GM10248 (cell line): ENCODE measurements around the gene GLUD1.
"Not testable (repeated sequence)": the region's sequence is repeated elsewhere in the genome, so short reads cannot be mapped to it uniquely, and the experiment has no call there.

Experiments used
- CTCF ChIA-PET: fragments of 300-600 bp; sonication (Branson Sonifier 250); formaldehyde crosslinking; extraction: SDS; loops from one replicate; lab custom pipeline; 2021; ENCODE audit warnings: antibody characterized with exemption; lab: Yijun Ruan, JAX
- POLR2A ChIA-PET: fragments of 350-650 bp; sonication (Branson Sonifier 250); formaldehyde crosslinking; extraction: SDS; loops from one replicate; lab custom pipeline; 2020; ENCODE audit warnings: antibody characterized with exemption; lab: Yijun Ruan, JAX
- DNase-seq: peaks from one replicate; pipeline ENCODE4 v3.0.0; 2012; ENCODE audit errors: extremely low spot score
- TF ChIP-seq, protein P1 (sequence below): IDR thresholded peaks from 2 replicates; pipeline ENCODE4 v1.5.1; 2012; ENCODE audit warnings: mild to moderate bottlenecking, low read depth; ENCODE audit errors: extremely low read depth, missing control alignments, control extremely low read depth

Gene GLUD1

DNA sequence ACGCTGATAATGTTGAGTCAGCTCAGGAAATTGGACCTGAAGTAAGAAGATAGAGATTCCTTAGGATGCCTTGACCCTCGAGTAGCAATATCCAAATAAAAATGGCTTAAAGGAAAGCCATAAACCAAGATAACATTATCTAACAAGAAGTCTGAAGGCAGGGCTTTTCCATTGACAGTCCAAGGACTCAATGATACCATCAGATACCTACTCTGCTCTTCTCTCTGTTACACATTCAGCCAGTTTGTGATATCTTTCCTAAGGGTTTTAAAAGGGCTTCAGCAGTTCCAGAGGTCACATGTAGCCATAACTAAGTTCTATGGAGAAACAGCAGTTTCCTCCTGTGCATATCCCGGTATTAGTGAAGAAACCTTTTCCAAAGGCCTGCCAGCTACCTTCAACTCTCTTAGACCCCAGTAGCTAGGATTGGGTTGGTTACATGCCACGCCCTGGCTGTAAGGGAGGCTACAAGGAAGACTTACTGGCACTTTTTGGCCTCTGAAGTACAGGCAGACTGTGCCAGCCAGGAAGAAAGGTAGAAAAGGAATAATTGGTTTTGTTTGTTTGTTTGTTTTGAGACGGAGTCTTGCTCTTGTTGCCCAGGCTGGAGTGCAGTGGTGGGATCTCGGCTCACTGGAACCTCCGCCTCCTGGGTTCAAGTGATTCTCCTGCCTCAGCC is 10.9 kb upstream of the GLUD1 start:
- CTCF ChIA-PET, result no interaction called here
- POLR2A ChIA-PET, result no interaction called here

DNA sequence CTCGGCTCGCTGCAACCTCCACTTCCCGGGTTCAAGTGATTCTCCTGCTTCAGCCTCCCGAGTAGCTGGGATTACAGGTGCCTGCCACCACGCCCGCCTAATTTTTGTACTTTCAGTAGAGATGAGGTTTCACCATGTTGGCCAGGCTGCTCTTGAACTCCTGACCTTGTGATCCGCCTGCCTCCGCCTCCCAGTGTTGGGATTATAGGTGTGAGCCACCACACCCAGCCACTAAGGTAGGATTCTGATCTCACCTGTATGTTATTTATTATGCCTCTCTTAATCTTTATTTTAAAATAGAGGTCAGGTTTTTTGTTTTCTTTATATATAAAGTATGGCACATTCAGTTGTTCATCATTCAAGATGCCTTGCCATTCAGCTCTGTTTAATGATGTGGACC is 10.1 kb upstream of the GLUD1 start:
- CTCF ChIA-PET, POLR2A ChIA-PET, DNase-seq: not testable (repeated sequence)

More for the DNA sequence above, 10.9 kb upstream of the GLUD1 start:
- TF ChIP-seq, protein P1, sequence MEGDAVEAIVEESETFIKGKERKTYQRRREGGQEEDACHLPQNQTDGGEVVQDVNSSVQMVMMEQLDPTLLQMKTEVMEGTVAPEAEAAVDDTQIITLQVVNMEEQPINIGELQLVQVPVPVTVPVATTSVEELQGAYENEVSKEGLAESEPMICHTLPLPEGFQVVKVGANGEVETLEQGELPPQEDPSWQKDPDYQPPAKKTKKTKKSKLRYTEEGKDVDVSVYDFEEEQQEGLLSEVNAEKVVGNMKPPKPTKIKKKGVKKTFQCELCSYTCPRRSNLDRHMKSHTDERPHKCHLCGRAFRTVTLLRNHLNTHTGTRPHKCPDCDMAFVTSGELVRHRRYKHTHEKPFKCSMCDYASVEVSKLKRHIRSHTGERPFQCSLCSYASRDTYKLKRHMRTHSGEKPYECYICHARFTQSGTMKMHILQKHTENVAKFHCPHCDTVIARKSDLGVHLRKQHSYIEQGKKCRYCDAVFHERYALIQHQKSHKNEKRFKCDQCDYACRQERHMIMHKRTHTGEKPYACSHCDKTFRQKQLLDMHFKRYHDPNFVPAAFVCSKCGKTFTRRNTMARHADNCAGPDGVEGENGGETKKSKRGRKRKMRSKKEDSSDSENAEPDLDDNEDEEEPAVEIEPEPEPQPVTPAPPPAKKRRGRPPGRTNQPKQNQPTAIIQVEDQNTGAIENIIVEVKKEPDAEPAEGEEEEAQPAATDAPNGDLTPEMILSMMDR, result no peak
- no peak for DNase-seq

DNA sequence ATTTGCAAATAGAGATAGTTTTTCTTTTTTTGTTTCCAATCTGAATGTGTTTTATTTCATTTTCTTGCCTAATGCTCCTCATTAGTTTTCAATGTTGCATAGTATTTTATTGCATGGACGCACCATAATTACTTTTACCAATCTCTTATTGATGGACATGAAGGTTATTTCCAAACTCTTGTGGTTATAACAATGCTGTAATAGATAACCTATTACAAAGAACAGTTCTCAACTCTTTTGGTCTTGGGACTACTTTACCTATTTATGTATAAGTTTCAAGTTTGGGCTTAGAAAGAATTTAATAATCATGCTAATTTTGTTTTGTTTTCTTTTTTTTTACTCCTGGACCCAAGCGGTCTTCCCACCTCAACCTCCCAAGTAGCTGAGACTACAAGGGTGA is 7.4 kb upstream of the GLUD1 start:
- POLR2A ChIA-PET, result no interaction called here

DNA sequence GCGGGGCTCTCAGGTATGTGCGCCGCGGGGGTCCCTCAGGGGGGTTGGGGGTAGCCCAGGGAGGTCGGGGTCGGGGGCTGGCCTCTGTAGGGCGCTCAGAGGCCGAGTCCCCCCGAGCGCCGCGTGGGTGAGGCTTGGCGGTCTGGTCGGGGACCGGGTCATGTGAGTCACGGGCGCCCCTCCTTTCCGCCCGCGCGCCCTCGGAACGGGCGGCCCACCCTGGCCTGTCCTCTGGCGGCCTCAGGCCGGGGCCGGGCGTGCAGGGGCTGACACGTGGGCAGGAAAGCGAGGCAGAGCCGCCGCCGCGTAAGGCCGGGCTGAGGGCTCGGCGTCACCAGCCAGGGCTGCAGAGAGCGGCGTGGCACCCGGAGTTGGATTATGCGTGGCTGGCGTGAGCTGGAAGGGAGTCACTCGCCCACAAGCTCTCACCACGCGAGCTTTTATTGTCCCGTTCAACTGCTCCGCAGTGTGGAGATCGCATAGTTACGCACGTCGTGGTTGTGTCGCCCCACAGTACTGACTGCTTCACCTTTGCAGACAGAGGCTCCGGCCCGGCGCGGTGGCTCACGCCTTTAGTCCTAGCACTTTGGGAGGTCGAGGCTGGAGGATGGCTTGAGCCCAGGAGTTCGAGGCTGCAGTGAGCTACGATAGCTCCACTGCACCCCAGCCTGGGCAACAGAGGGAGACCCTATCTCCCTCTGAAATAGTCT is 748 bp upstream of the GLUD1 start:
- POLR2A ChIA-PET, result interaction anchor here (0.6 to 1.6 kb wide), 3 partner anchors 9 to 141 kb away, joined by 3 to 6 read pairs (median 4); no protein-coding TSS in a partner anchor
- peak; percentile 78 for DNase-seq
- CTCF ChIA-PET, result interaction anchor here (1.0 to 2.1 kb wide), 4 partner anchors 10 to 126 kb away, joined by 3 to 7 read pairs (median 3); no protein-coding TSS in a partner anchor

More for the DNA sequence above, 7.4 kb upstream of the GLUD1 start:
- CTCF ChIA-PET, result no interaction called here
- no peak for DNase-seq
- TF ChIP-seq, protein P1, result no peak

DNA sequence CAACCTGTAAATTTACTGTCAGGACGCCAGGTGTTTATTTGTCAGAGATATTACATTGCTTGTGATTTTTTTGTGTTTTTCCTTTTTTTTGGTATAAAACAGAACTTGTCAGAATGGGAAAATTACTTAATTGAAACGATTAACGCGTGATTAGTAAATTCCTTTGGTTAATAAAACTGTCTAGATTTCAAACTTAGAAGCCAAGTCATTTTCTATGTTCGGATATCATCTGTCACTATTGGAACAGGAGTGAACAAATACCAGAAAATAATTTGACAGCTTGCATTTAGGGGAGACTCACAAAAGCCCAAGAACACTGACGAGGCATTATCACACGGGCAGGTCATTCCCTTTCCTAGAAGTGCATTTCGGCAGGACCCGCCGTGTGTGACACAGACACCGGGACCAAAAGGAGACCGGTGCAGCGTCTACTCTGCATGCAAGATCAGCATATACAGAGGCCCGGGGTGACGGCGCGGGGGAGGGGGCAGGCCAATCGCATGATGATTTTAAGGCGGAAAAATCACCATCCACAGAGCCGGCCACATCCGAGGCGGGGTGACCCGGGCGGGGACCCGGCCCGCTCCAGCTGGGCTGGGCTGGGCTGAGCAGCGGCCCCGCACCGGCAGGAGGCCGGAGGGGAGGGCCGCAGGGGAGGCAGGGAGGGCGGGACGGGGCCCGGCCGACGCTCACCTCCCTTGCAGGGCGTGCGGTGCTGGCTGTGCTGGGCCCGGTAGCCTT is 841 bp downstream of the GLUD1 start:
- ChIA-PET CTCF (interaction anchor here (1.5 kb wide), 1 partner anchor 9 kb away, joined by 4 read pairs; no protein-coding TSS in a partner anchor), POLR2A (no interaction called here)
- TF ChIP-seq, protein P1, result no peak
- peak; percentile 53 for DNase-seq

More for the DNA sequence above, 748 bp upstream of the GLUD1 start:
- TF ChIP-seq, protein P1, result no peak

GRCh38 chr10:87092861-87093631 is 1.6 kb downstream of the GLUD1 start:
- no peak for DNase-seq
- TF ChIP-seq, protein P1, result no peak
- ChIA-PET POLR2A (no interaction called here), CTCF (interaction anchor here (1.0 to 1.5 kb wide), 2 partner anchors 8 to 11 kb away, joined by 3 to 4 read pairs; no protein-coding TSS in a partner anchor)
